ENCODE results near the gene UQCRHL.
A peak's percentile ranks its signal among the peaks of the same experiment; 100 is the strongest.

DNA sequence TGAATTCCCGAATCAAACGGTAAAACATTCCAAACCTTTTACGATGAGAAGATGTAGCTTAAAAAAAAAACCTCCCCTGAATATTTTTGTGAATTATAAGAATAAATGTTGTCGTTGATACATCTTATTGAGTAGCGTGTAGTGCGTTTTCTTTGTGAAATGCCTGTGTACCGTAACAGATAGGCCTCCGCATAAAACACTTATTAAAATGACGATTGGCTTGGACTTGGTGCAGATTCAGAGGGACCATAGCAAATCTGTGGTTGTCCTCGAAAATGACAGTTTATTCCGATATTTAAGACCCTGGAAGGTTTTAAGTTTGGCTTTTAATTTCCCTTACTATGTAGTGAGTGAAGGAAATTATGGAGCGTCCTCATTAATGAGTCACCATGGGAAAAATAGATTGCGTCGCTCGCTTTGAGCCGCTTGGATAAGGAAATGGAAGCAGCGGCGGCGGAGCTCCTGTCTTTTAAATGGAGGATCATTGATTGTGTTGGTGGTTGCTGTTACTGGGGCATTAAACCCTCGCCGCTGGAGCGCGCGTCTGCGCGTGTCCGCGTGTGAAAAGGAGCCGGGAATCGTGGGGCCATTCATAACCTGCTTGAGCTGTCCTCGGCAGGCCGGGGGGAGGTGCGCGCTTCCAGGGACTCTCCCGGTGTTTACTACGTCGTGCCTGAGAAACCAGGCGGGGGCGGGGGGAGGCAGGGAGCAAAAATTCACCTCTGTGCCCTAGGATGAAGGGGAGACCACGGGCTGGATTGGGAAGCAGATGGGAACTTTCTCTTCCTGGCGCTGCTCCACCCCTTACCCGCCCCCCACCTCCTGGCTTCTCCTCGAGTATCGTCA, 41.7 kb upstream of the UQCRHL start:
- TF ChIP-seq HDAC6 (IDR thresholded peaks at IDR 0.05; ENCODE audit: low read depth, low read length) (no peak), JUND (IDR thresholded peaks at IDR 0.05; ENCODE audit: low read length) (no peak), BRCA1 (IDR thresholded peaks at IDR 0.05; ENCODE audit: low read depth, low read length) (no peak), CREB1 (IDR thresholded peaks at IDR 0.05) (peak; percentile 61; the same call in 1 of the 2 replicates), ZNF274 (IDR thresholded peaks at IDR 0.05; ENCODE audit: borderline replicate concordance, extremely low read depth, low read length) (no peak), TAF1 (IDR thresholded peaks at IDR 0.05; ENCODE audit: low read depth, low read length) (peak; percentile 41; the same call in 1 of the 2 replicates), POLR2A (IDR thresholded peaks at IDR 0.05; ENCODE audit: control extremely low read depth in 1 of 2, low read depth in 2 of 2, low read length in 2 of 2) (peak; percentile 38 to 69; a peak in 2 of 3 replicates)
- TF ChIP-seq, protein P1, sequence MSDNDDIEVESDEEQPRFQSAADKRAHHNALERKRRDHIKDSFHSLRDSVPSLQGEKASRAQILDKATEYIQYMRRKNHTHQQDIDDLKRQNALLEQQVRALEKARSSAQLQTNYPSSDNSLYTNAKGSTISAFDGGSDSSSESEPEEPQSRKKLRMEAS (IDR thresholded peaks at IDR 0.05): no peak

Measured in H1 (cell line).